ENCODE data around the gene LRRC46. TPM values are rescaled to one million over a fixed set of nuclear protein-coding genes. Genes with fewer than 3 reads are reported as not detected.

The LRRC46 gene
- total and polyA plus RNA-seq, 9 of the 15 experiments (the other 6 are each of a cell fraction or from before 2014, with no cell fraction given): 0.39 to 1.4 (median 0.53) TPM; not detected in 1

GRCh38 chr17:47840001-47840741 lies 8.7 kb downstream of the LRRC46 start:
- H3K9me1 ChIP-seq (ENCODE audit: control insufficient read depth, insufficient read depth, low read length): no peaks in the 10 kb centered on the region
- no peak; the same call in 2 of the 3 replicates for ATAC-seq
- H4K20me1 ChIP-seq (replicated peaks; ENCODE audit: control insufficient read depth, insufficient read depth, low read length): no peaks in the 10 kb centered on the region
- intact Hi-C loops (cut with micrococcal nuclease): loop anchor here (2.0 to 10.0 kb wide), 2 partner anchors 107 to 295 kb away; no protein-coding TSS in a partner anchor
- peak overlapping the region; percentile 84 to 93 for H3K9ac ChIP-seq (ENCODE audit: insufficient read depth in 1 of 2, low read depth in 2 of 2, low read length in 2 of 2)
- in situ Hi-C loops (cut with MboI): loop anchor here (5.0 kb wide), 2 partner anchors 52 to 177 kb away; no protein-coding TSS in a partner anchor
- peaks cover 20% of the 10 kb centered on the region; the same call in 1 of the 3 replicates for H3K36me3 ChIP-seq (ENCODE audit: control insufficient read depth, insufficient read depth, low read length)
- CTCF ChIA-PET (ENCODE audit: low intra/inter-chr PET ratio): interaction anchor here (1.6 to 5.9 kb wide), 4 partner anchors 13 to 107 kb away, joined by 4 to 171 read pairs (median 18); no protein-coding TSS in a partner anchor
- peak overlapping the region; percentile 75 for H3K27ac ChIP-seq (ENCODE audit: extremely low read depth, low read depth, low read length)
- H3K4me1 ChIP-seq (replicated peaks in 1 of 2; ENCODE audit: control insufficient read depth in 2 of 2, insufficient read depth in 2 of 2, low read length in 2 of 2): peaks cover 33 to 52% of the 10 kb centered on the region in 2 experiments
- FAIRE-seq: peak; percentile 52
- peaks cover 12% of the 10 kb centered on the region for H3K79me2 ChIP-seq (ENCODE audit: control insufficient read depth, insufficient read depth, low read length)
- no TSS peak for BruUV-seq (replicated peaks)
- 64% methylated on average over 14 of the region's 17 CpGs for WGBS (ENCODE audit: insufficient coverage, low coverage, missing lambda C conversion rate)
- DNase-seq (ENCODE audit: extremely low read depth in 1 of 4, low spot score in 3 of 4): no peak
- peak overlapping the region; percentile 99 for H2AFZ ChIP-seq (ENCODE audit: low read depth, low read length)
- POLR2A ChIA-PET: interaction anchor here (0.8 to 1.9 kb wide), 8 partner anchors 9 to 131 kb away, joined by 3 to 10 read pairs (median 5); partner anchors contain the start of genes CDK5RAP3, LRRC46 and MRPL10
- peak overlapping the region; percentile 86 for H3K4me2 ChIP-seq (ENCODE audit: insufficient read depth, low read length)
- no peaks in the 10 kb centered on the region for H3K9me3 ChIP-seq (replicated peaks; ENCODE audit: control insufficient read depth, insufficient read depth, low read depth, low read length)
- no peaks in the 10 kb centered on the region for H3K27me3 ChIP-seq (ENCODE audit: control insufficient read depth in 2 of 2, insufficient read depth in 2 of 2, low read length in 2 of 2)
- peak overlapping the region; percentile 91 for H3K4me3 ChIP-seq
- TF ChIP-seq ZNF778 (CRISPR knock-in tag; IDR thresholded peaks at IDR 0.05) (no peak), AFF4 (CRISPR knock-in tag; IDR thresholded peaks at IDR 0.05) (no peak), HDAC8 (tag; IDR thresholded peaks at IDR 0.05) (no peak), RBM22 (IDR thresholded peaks at IDR 0.05; ENCODE audit: low read depth, low read length, poor library complexity, severe bottlenecking) (no peak), PHF21A (IDR thresholded peaks at IDR 0.05; ENCODE audit: borderline replicate concordance, low read depth) (no peak), MCM2 (IDR thresholded peaks at IDR 0.05; ENCODE audit: low read depth) (no peak), ZNF592 (IDR thresholded peaks at IDR 0.05) (no peak), HNRNPL (IDR thresholded peaks at IDR 0.05; ENCODE audit: low read depth, low read length) (no peak), YBX1 (IDR thresholded peaks at IDR 0.05) (no peak), NFIC (IDR thresholded peaks at IDR 0.05) (peak; percentile 76), KDM1A (IDR thresholded peaks at IDR 0.05) (peak in 1 of 2 experiments; percentile 36; a peak in 1 of 4 replicates)
